Stimulated activated CD4-positive, alpha-beta T cell treated with anti-CD3 and anti-CD28 coated beads, Interleukin-4, amount 100 ng/mL, for 24 hours (primary cell): ENCODE measurements around the gene ACVR2A.

Source experiments
- DNase-seq: peaks from one replicate; pipeline ENCODE4 v3.0.0-alpha.2; 2020

ACVR2A gene

GRCh38 chr2:147927053-147927588 lies 82.3 kb downstream of the ACVR2A start:
- no peak for DNase-seq

GRCh38 chr2:147933931-147934330 lies 89.1 kb downstream of the ACVR2A start:
- no peak for DNase-seq

GRCh38 chr2:147934881-147935620 lies 90.2 kb downstream of the ACVR2A start:
- DNase-seq: no peak

GRCh38 chr2:147937744-147938349 lies 93.0 kb downstream of the ACVR2A start:
- no peak for DNase-seq

- DNase-seq: no peak
Measured at GRCh38 chr2:147939313-147939712, 94.5 kb downstream of the ACVR2A start.

DNA sequence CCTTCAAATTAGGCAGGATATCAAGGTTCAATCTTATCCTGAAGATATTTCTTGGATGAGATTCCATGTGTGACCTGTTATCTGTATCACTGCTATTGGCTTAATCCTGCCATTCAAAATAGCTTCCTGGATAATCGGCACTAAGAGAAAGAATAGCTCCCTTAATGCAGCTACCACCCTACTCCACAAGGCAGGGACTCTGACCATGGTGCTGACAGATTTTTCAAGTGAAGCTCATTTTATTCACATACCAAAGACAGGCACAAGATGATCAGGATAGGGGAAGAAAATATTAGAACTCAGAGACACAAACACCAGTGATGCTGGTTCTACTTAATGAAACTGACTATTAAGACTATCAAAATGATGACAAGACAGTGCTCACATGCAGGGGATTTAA lies 100.8 kb downstream of the ACVR2A start:
- DNase-seq: no peak

GRCh38 chr2:147952118-147952517 lies 107.3 kb downstream of the ACVR2A start:
- no peak for DNase-seq

GRCh38 chr2:147968571-147968970 lies 123.7 kb downstream of the ACVR2A start:
- DNase-seq: no peak

GRCh38 chr2:147976102-147976501 lies 131.3 kb downstream of the ACVR2A start:
- DNase-seq: no peak

DNA sequence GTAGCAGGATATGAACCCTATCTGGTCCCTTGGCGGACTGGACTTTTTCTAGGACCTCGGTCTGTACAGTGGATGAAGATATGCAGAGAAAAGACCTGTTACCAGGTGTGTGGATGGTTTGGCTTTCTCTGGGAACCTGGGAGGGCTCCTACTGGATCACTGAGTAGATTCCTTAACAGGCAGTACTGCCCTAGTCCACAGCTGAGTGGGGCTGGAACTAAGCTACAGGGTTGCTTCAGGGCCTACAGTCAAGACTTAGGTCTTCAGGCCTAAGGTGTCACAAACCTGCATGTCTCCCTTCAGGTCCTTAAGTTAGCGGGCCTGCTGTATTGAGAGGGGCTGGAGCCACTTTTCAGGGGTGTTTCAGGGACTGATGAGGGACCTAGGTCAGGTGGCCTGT lies 132.8 kb downstream of the ACVR2A start:
- no peak for DNase-seq
